HG03108 (cell line): ENCODE results near the gene ZFP36L2.
"Not testable (repeated sequence)": the region's sequence is repeated elsewhere in the genome, so short reads cannot be mapped to it uniquely, and the experiment has no call there.

Experiments
- ATAC-seq: cut with Tn5 transposase; IDR thresholded peaks from one replicate; pipeline ENCODE4 v1.9.1; 2021; ENCODE audit warnings: moderate library complexity; ENCODE audit not compliant: unreplicated experiment

Gene ZFP36L2

GRCh38 chr2:43210125-43210466 is 16.3 kb downstream of the ZFP36L2 start:
- ATAC-seq, result no peak

- no peak for ATAC-seq
Observed at GRCh38 chr2:43209204-43209717, 17.1 kb downstream of the ZFP36L2 start.

GRCh38 chr2:43207553-43208300 is 18.7 kb downstream of the ZFP36L2 start:
- no peak for ATAC-seq

- ATAC-seq, result no peak
Observed at GRCh38 chr2:43206602-43207001, 19.8 kb downstream of the ZFP36L2 start.

GRCh38 chr2:43203373-43203772 is 23.0 kb downstream of the ZFP36L2 start:
- no peak for ATAC-seq

GRCh38 chr2:43202289-43202688 is 24.1 kb downstream of the ZFP36L2 start:
- ATAC-seq, result no peak

GRCh38 chr2:43201497-43201896 is 24.9 kb downstream of the ZFP36L2 start:
- ATAC-seq, result no peak

- no peak for ATAC-seq
Observed at GRCh38 chr2:43201016-43201415, 25.4 kb downstream of the ZFP36L2 start.

GRCh38 chr2:43199492-43200488 is 26.6 kb downstream of the ZFP36L2 start:
- no peak for ATAC-seq

- no peak for ATAC-seq
Observed at GRCh38 chr2:43198263-43198662, 28.1 kb downstream of the ZFP36L2 start.

GRCh38 chr2:43197588-43197896 is 28.9 kb downstream of the ZFP36L2 start:
- ATAC-seq, result no peak

- no peak for ATAC-seq
Observed at GRCh38 chr2:43196768-43197587, 29.4 kb downstream of the ZFP36L2 start.

GRCh38 chr2:43194121-43194869 is 32.1 kb downstream of the ZFP36L2 start:
- ATAC-seq, result peak; percentile 46

GRCh38 chr2:43193652-43194120 is 32.7 kb downstream of the ZFP36L2 start:
- no peak for ATAC-seq

- no peak for ATAC-seq
Observed at GRCh38 chr2:43192744-43193651, 33.4 kb downstream of the ZFP36L2 start.

GRCh38 chr2:43191947-43192516 is 34.4 kb downstream of the ZFP36L2 start:
- ATAC-seq, result no peak

GRCh38 chr2:43190311-43191052 is 35.9 kb downstream of the ZFP36L2 start:
- ATAC-seq, result no peak

- ATAC-seq, result not testable (repeated sequence)
Observed at GRCh38 chr2:43189861-43190260, 36.5 kb downstream of the ZFP36L2 start.
